NCI-H187 treated with DMSO at 0.1 percent for 48 hours (cell line): ENCODE results near the gene MT1HL1.
"Not testable (repeated sequence)": the region's sequence is repeated elsewhere in the genome, so short reads cannot be mapped to it uniquely, and the experiment has no call there.

Experiments used
- DNase-seq: peaks from one replicate; lab custom pipeline; 2025; lab: John Stamatoyannopoulos, UW

Gene MT1HL1

DNA sequence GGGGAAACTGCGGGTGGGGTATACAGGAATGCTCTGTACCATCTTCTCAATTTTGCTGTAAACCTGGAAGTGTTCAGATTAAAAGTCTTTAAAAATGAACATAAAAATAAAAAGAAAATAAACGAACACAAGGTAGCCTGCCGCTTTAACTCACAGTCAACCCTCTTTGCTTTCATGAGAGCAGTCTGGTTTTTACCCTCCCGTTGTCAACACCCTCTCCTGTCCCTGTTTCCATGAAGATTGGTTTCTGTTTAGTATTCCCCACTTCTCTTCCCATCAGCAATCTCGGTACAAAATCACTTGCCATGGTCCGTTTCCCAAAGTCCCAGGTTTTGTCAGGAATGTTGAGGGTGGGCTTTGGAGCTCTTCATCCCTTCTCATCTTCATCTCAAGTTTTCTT is 28.8 kb downstream of the MT1HL1 start:
- no peak for DNase-seq

DNA sequence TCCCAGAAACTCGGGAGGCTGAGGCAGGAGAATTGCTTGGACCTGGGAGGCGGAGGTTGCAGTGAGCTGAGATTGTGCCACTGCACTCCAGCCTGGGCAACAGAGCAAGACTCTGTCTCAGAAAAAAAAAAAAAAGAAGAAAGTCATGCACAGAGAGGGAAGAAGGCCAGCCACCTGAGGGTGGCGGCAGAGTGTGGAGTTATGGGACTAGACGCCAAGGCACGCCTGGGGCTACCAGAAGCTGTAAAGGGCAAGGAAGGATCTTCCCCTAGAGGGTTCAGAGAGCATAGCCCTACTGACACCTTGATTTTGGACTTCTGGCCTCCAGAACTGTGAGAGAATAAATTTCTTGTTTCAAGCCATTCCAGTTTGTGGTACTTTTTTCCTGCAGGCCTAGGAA is 30.2 kb downstream of the MT1HL1 start:
- DNase-seq = not testable (repeated sequence)

GRCh38 chr1:236966636-236967035 is 37.6 kb downstream of the MT1HL1 start:
- DNase-seq = no peak

GRCh38 chr1:236963920-236964319 is 40.3 kb downstream of the MT1HL1 start:
- DNase-seq = no peak

GRCh38 chr1:236959112-236959511 is 45.1 kb downstream of the MT1HL1 start:
- no peak for DNase-seq

- no peak for DNase-seq
These were observed 47.0 kb downstream of the MT1HL1 start for GRCh38 chr1:236957235-236957634.
